ENCODE results near the gene TRPT1.

TRPT1 gene

DNA sequence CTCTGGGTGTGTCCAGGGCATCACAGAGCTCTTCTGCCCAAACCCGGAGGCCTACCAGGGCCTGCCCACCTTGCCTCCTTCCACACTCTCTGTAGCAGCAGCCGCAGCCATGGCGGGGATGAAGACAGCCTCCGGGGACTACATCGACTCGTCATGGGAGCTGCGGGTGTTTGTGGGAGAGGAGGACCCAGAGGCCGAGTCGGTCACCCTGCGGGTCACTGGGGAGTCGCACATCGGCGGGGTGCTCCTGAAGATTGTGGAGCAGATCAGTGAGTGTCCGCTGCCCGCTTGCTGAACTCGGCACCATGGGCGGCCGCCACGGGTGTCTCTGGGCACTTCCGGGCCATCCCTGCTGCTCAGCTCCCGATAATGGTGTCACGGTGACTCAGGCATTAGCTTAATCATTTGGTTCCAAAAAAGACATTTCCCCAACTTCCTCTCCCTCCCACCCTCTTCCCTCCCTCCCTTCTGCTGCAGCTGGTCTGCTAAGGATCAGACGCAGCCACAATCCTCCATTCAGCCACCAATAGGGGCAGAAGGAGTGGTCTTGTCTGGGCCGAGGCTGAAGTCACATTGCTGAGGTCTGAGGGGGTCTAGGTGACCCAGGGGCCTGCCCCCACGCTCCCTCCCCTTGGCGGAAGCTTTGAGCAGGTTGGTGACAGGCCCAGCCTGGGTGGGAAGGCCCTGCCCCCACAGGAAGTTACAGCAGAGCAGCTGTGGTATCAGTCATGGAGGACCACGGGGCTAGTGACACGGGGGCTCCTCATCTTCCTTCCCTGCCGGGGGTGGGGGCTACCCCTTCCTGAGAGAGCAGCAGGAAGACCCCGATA is 18.5 kb downstream of the TRPT1 start:
- TF ChIP-seq ZNF274 (IDR thresholded peaks at IDR 0.05; ENCODE audit: low read depth, low read length) = no peak
- peak overlapping the region; percentile 76 for H3K4me3 ChIP-seq (ENCODE audit: low read length)

DNA sequence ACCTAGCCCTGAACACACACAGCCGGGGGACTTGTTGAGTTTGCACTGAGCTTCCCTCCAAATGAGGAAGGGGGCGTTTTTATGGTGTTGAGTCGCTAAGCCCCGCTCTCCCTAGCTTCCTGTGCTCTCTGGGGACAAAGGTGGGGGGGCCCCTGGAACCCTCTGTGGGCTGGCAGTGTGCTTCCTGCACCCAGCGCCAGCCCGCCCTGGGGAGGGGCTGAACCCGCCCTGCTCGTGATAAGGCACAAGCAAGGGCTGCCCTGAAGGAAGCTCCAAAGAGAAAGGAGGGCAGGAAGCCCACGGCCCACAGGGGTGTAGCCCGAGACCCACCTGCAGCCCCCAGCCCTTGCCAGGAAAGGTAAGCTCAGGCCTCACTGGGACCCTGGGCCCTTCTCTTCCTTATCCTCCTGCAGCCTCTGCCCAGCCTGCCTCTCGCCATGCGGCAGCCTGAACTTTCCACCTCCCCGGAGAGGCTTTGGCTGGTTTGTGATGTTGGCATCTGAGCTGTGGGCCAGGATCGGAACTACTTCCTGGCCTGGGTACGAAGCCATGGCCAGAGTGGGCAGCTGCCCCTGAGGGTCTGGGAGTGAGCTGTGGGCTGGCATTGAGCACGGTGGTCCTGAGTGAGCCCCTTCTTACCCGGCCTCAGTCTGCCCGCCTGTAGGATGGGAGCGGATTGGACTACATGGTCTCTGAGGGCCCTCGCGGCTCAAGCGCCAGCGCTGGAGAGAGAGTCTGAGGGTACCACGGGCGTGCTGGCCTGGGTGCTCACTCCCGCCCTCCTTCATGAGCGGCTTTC is 19.3 kb downstream of the TRPT1 start, which contains the start of gene FERMT3:
Gene FERMT3 (plus strand): TSS at position 265 of the 799 bp plus-strand sequence. CDS start 644 bp downstream, outside the sequence.
- peak within 1 kb of the TSS; percentile 76 for H3K4me3 ChIP-seq (ENCODE audit: low read length)
- TF ChIP-seq ZNF274 (IDR thresholded peaks at IDR 0.05; ENCODE audit: low read depth, low read length) = no peak

DNA sequence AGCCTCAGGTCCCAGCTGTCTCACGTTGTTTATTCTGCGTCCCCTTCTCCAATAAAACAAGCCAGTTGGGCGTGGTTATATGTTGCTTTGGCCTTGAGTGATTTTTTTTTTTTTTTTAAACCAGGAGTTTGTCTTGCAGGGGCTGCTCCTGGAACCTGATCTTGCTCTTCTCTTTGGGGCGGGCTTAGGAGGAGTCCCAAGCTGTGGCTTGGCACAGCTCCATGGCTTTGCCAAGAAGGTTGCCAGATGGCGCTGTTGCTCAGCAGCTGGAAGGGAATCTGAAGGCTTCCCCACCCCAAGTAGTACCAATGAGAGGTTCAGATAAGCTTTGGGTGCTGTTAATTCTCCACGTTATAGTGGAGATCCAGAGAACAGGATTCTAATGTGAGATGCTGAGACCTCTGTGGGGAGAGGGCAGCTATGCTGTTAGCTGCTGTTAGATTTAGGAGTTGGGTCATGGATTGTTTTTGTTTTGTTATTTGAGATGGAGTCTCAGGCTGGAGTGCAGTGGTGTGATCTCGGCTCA is 21.5 kb downstream of the TRPT1 start:
- H3K4me3 ChIP-seq (ENCODE audit: low read length) = no peak overlapping the region
- TF ChIP-seq ZNF274 (IDR thresholded peaks at IDR 0.05; ENCODE audit: low read depth, low read length) = no peak

DNA sequence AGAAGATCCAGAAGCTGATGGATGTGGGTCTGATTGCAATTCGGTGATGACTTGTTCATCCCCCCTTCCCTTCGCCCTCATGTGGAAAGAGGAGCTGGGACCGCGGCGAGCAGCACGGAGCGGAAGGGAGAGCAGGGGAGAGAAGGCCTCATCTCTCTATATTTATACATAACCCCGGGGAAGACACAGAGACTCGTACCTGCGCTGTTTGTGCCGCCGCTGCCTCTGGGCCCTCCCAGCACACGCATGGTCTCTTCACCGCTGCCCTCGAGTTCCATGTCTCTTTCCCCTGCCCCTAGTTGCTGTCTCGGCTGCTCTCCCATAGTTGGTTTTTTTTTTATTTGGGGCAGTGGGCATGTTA is 21.9 kb downstream of the TRPT1 start:
- no peak for TF ChIP-seq ZNF274 (IDR thresholded peaks at IDR 0.05; ENCODE audit: low read depth, low read length)
- no peak overlapping the region for H3K4me3 ChIP-seq (ENCODE audit: low read length)

DNA sequence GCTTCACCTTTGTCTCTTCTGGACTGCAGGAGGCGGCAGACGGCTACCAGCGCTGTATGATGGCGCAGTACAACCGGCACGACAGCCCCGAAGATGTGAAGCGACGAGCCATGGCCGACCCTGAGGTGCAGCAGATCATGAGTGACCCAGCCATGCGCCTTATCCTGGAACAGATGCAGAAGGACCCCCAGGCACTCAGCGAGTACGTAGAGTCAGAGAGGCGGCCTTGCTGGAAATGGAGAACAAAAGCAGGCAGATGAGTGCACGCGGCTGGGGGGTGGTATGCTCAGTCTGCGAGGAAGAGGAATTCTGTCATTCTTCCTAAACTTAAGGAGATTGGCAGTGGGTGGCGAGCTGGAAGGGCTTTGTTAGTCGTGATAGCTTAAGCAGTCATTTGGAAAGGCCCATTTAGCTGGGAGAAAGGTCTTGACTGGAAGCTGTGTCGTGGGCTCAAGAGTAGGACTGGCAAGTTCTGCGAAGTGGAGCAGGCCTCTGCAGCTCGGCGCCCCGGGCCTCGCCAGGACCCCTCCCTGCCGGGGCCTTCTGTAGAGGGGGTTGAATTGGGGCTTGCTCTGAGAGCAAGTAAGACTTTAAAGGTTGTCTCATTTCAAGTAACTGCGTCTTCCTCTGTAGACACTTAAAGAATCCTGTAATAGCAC is 22.4 kb downstream of the TRPT1 start:
- TF ChIP-seq ZNF274 (IDR thresholded peaks at IDR 0.05; ENCODE audit: low read depth, low read length) = no peak

DNA sequence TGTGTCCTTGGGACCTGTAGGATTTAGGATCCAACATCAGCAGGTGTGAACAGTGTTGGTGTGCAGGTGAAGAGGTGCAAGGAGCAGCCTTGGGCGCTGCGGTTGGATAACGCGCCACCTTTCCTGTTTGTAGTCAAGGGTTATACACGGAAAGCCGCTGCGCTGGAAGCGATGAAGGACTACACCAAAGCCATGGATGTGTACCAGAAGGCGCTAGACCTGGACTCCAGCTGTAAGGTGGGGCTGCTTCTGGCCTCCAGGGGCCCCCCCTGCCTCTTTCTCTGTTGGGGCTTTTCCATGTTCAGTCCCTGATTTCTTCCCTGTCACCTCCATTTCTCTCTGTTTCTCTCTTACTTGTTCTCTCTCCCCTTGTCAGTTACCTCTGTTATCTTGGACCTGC is 23.0 kb downstream of the TRPT1 start:
- no peak for TF ChIP-seq ZNF274 (IDR thresholded peaks at IDR 0.05; ENCODE audit: low read depth, low read length)
- H3K4me3 ChIP-seq (ENCODE audit: low read length) = no peak overlapping the region

More for the DNA sequence above, 22.4 kb downstream of the TRPT1 start:
- H3K4me3 ChIP-seq (ENCODE audit: low read length) = no peak overlapping the region

DNA sequence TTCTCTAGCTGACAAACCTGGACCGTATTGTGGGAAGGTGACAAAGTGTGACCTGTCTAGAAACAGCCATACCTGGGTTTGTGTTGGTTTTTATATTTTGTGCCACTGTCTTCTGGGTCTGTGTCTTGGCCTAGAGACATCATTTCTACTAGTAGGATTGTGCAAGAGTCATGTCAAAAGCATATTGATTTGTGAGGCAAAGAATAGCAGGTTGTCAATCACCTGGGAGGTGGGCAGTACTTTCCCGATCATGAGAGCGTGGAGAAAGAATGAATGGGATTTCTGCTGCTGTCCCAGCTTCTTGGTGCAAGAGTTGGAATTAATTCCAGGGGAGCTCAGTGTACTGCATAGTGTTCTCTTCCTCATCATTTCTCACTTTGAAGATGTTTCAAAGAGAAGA is 24.4 kb downstream of the TRPT1 start:
- no peak for TF ChIP-seq ZNF274 (IDR thresholded peaks at IDR 0.05; ENCODE audit: low read depth, low read length)
- no peak overlapping the region for H3K4me3 ChIP-seq (ENCODE audit: low read length)

DNA sequence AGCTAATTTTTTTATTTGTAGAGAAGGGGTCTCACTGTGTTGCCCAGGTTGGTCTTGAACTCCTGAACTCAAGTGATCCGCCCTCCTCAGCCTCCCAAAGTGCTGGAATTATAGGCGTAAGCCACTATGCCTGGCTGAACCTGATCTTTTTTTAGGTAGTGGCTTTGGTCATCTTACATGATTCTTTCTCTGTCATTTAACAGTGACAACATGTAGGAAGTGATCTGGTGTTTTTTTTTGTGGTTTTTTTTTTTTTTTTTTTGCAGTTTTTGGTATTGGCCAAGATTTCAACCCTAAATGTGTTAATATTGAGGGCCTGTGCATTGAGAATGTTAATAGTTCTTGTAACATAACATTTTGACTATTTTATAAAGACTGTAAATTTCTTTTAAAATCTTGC is 27.5 kb downstream of the TRPT1 start:
- no peak for TF ChIP-seq ZNF274 (IDR thresholded peaks at IDR 0.05; ENCODE audit: low read depth, low read length)
- H3K4me3 ChIP-seq (ENCODE audit: low read length) = no peak overlapping the region

DNA sequence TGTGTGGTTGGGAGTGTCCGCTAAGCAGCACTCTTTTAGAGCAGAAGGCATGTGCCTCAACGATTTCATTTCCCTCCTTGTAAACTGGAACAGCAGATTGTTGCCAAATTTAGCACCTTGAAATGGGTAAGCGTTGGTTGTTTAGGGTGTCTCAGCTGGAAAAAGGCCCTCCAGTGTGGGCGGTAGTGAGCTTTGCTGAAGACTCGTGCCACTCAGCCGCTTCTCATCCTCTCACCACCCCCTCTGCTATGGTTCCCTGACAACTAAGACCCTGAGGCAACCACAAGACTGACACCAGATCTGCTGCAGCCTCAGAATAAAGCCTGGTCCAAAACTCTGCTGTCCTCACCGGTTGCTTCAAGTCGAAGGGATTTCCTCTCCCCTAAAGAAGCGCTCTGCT is 29.4 kb downstream of the TRPT1 start:
- no peak for TF ChIP-seq ZNF274 (IDR thresholded peaks at IDR 0.05; ENCODE audit: low read depth, low read length)
- no peak overlapping the region for H3K4me3 ChIP-seq (ENCODE audit: low read length)

DNA sequence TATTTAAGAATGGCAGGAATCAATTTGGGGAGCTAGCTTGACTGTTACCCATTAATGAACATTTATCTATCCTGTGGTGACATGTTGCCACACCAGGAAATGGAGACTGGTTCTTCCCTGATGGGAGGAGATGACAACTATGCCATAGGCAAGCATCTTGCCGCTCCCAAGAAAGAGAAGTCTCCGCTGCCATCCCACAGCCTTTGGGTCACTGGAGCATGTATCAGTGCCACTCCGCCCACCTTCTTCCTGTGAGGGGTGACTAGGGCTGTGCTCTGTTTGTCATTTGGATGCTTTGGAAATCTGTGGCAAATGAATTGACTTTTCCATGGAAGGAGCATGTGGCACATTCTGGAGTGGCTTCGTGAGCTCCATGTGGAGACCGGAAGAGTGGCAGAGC is 33.6 kb downstream of the TRPT1 start:
- no peak overlapping the region for H3K4me3 ChIP-seq (ENCODE audit: low read length)
- no peak for TF ChIP-seq ZNF274 (IDR thresholded peaks at IDR 0.05; ENCODE audit: low read depth, low read length)

DNA sequence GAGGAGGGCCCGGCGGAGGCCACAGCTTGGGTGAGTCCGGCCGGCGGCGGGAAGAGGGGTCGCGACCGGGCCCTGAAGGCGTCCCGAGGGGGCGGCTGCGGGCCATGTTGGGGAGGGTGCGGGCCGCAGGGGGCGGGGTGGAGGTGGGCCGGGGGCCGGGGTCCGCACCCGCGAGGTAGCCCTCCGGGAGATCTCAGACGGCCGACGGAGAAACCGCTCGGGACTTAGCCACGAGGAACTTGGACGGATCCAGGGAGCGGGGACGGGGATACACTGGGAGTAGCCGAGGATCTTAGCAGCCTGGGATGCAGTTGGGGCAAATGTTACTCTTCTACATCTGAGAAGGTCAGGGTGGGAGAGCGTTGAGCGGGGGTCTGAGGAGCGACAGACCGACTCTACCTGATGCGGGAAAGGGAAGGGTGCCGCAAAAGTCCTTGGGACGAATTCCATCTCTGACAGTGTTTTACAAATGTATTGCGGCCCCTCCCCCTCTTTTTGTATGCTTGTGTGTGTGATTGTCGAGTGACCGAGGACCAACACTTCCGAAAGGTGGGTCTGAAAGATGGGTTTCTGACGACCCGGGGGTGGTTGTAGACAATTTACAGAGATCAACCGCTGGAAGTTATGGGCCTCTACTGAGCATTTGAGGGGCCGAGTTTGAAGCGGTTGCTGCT is 39.4 kb downstream of the TRPT1 start:
- no peak overlapping the region for H3K4me3 ChIP-seq (ENCODE audit: low read length)
- no peak for TF ChIP-seq ZNF274 (IDR thresholded peaks at IDR 0.05; ENCODE audit: low read depth, low read length)

DNA sequence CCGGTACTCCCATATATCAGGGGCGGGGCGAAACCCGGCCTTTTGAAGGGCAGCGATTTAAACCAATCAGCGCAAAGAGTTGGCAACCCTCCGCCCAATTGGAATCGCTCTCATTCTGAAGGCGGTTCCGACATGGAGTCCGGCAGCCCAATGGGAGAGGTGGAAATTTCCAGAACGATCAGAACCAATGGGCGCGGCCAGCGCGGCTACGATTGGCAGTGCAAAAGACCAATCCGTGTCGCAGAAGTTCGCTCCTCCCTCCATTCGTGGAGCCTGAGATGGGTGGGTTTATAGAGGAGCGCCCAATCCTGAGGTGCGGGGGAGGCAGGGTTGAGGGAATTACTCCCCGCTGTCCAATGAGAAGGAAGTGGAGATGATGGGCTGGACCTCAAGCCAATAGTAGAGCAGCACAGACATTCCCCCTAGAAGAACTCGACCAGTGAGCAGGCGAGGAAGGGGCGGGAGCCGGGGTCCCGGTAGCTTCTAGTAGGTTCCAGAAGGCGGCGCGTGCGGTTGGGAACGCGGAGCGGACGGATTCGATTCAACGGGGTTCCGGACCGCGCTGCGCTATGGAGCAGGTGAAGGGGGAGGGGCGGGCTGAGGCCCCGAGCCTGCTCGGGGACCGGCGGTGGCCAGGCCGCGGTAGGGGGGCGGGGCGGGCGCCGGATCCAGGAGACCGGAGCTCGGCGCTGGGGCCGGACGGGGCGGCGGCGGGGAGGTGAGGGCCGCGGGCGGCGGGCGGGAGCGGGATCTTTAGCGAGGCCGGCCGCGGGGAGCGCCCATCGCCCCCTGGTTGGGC is 40.1 kb downstream of the TRPT1 start, which contains the start of gene STIP1:
Gene STIP1 (plus strand): TSS at position 479 of the 799 bp plus-strand sequence. CDS start 91 bp downstream, at position 570.
- no peak for TF ChIP-seq ZNF274 (IDR thresholded peaks at IDR 0.05; ENCODE audit: low read depth, low read length)
- peak within 1 kb of the TSS; percentile 78 for H3K4me3 ChIP-seq (ENCODE audit: low read length)

DNA sequence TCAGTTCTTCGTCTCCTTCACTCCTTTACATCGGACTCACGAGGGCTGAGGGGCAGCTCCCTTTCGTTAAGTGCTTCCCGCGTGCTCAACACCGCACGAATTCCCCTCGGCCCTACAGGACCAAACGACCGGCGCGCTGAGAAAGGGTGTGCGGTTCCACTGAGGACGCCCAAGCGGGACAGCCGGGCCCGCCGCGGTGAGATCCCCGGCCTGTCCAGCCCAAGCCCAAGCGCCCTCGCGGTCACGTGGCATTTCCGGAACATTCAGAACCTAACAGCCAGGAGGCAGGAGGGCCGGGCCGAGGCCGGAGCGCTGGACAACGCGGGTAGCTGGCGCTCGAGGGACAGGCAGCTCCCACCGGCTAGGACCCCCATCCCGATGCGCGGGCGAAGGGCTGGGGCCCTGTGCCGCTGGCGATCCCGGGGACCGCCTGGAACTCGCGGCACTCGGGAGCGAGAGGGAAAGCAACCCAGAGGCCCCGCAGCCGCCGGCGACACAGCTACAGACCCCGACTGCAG is 40.8 kb downstream of the TRPT1 start:
- no peak for TF ChIP-seq ZNF274 (IDR thresholded peaks at IDR 0.05; ENCODE audit: low read depth, low read length)
- H3K4me3 ChIP-seq (ENCODE audit: low read length) = peak overlapping the region; percentile 78
